Ovary (tissue), 3 donors: ENCODE data around the gene DEFB112.

Source experiments
- EP300 ChIP-seq: sonication (generic); formaldehyde crosslinking; IDR thresholded peaks from one replicate; pipeline ENCODE4 v1.6.1; 2017; ENCODE audit warnings: antibody characterized with exemption
- TF ChIP-seq, protein P1 (sequence below), 3 donors: fragments of 450-650 bp in 2 of 3; fragments of 200-600 bp in 1 of 3; IDR thresholded peaks; one replicate each; pipeline versions ENCODE4 v1.5.1 to v1.8.0; 2016 to 2022; ENCODE audit warnings: antibody characterized with exemption in 3 of 3, mild to moderate bottlenecking in 1 of 3
- donor health status: DM: no; HTN: no; CAD: no.

DNA sequence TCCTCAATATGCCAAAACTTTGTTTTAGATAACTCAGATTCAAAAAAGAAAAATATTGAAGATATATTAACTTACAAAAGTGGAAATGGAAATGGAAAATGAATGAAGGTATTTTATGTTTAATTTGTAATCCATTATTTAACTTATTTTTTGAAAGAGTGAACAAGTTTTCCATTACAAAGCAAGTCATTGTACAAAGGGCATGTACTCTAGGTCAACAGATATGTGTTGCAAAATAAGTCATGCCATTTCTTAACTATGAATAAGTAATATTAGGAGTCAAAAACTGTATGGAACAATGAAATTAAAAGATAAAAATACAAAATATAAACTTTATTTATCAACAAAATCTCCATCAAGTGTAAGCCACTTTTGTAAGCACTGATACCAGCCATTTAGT is 54.5 kb downstream of the DEFB112 start:
- TF ChIP-seq EP300: no peak
- TF ChIP-seq, protein P1, sequence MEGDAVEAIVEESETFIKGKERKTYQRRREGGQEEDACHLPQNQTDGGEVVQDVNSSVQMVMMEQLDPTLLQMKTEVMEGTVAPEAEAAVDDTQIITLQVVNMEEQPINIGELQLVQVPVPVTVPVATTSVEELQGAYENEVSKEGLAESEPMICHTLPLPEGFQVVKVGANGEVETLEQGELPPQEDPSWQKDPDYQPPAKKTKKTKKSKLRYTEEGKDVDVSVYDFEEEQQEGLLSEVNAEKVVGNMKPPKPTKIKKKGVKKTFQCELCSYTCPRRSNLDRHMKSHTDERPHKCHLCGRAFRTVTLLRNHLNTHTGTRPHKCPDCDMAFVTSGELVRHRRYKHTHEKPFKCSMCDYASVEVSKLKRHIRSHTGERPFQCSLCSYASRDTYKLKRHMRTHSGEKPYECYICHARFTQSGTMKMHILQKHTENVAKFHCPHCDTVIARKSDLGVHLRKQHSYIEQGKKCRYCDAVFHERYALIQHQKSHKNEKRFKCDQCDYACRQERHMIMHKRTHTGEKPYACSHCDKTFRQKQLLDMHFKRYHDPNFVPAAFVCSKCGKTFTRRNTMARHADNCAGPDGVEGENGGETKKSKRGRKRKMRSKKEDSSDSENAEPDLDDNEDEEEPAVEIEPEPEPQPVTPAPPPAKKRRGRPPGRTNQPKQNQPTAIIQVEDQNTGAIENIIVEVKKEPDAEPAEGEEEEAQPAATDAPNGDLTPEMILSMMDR (IDR thresholded peaks at IDR 0.05): no peak
